Neural progenitor cell (in vitro differentiated cells): Measurements from ENCODE around the gene OR11G2. TPM values are rescaled to one million over a fixed set of nuclear protein-coding genes. Genes with fewer than 3 reads are reported as not detected.

Source experiments
- DNase-seq: peaks from one replicate; pipeline ENCODE4 v3.0.0-alpha.2; 2016; ENCODE audit warnings: low spot score
- H2AFZ ChIP-seq: fragments of 200-600 bp; sonication (generic); replicated peaks from 2 replicates; pipeline ENCODE4 v1.6.1; 2016; ENCODE audit warnings: antibody characterized with exemption
- H3F3A ChIP-seq: fragments of 200-600 bp; sonication (generic); 2 replicates; pipeline ENCODE4 v1.6.1; 2016; ENCODE audit warnings: antibody characterized with exemption, low read depth
- H3K27ac ChIP-seq: fragments of 200-600 bp; sonication (generic); 2 replicates; pipeline ENCODE4 v1.5.1; 2016; ENCODE audit warnings: mild to moderate bottlenecking
- H3K27me3 ChIP-seq: fragments of 200-600 bp; sonication (generic); 2 replicates; pipeline ENCODE4 v1.6.1; 2016; ENCODE audit warnings: mild to moderate bottlenecking, moderate library complexity
- H3K36me3 ChIP-seq: fragments of 200-600 bp; sonication (generic); 2 replicates; pipeline ENCODE4 v1.5.1; 2016
- H3K4me1 ChIP-seq: fragments of 200-600 bp; sonication (generic); 2 replicates; pipeline ENCODE4 v1.6.1; 2016; ENCODE audit warnings: mixed run types
- H3K4me2 ChIP-seq: fragments of 200-600 bp; sonication (generic); 2 replicates; pipeline ENCODE4 v1.6.1; 2016
- H3K4me3 ChIP-seq: fragments of 200-600 bp; sonication (generic); 2 replicates; pipeline ENCODE4 v1.5.1; 2016
- H3K79me2 ChIP-seq: fragments of 200-600 bp; sonication (generic); 2 replicates; pipeline ENCODE4 v1.6.1; 2016; ENCODE audit warnings: low read depth
- H3K9ac ChIP-seq: fragments of 200-600 bp; sonication (generic); 2 replicates; pipeline ENCODE4 v1.6.1; 2016
- H3K9me3 ChIP-seq: fragments of 200-600 bp; sonication (generic); 2 replicates; pipeline ENCODE4 v1.5.1; 2016; ENCODE audit warnings: low read depth
- H4K20me1 ChIP-seq: fragments of 200-600 bp; sonication (generic); 2 replicates; pipeline ENCODE4 v1.6.1; 2016; ENCODE audit warnings: low read depth
- H3K27ac Mint-ChIP-seq: 3 replicates; pipeline ENCODE4 v1.8.0; 2021; ENCODE audit warnings: mixed read lengths
- H3K27me3 Mint-ChIP-seq: 2 replicates; pipeline ENCODE4 v1.8.0; 2022; ENCODE audit warnings: low read depth, mild to moderate bottlenecking, inconsistent platforms, moderate library complexity, mixed read lengths; ENCODE audit not compliant: insufficient read depth
- H3K36me3 Mint-ChIP-seq: 3 replicates; pipeline ENCODE4 v1.8.0; 2021; ENCODE audit warnings: mixed read lengths
- H3K4me1 Mint-ChIP-seq: 3 replicates; pipeline ENCODE4 v1.8.0; 2021; ENCODE audit warnings: mixed read lengths
- H3K4me3 Mint-ChIP-seq: 3 replicates; pipeline ENCODE4 v1.8.0; 2021; ENCODE audit warnings: mild to moderate bottlenecking, moderate library complexity, mixed read lengths
- H3K9me3 Mint-ChIP-seq: 3 replicates; pipeline ENCODE4 v1.8.0; 2020; ENCODE audit warnings: mixed read lengths
- EZH2 ChIP-seq: fragments of 200-600 bp; sonication (generic); IDR thresholded peaks from 2 replicates; pipeline ENCODE4 v1.6.1; 2017; ENCODE audit warnings: antibody characterized with exemption, mild to moderate bottlenecking, moderate library complexity
- EZH2phosphoT487 ChIP-seq: fragments of 200-600 bp; sonication (generic); IDR thresholded peaks from 2 replicates; pipeline ENCODE4 v1.6.1; 2017; ENCODE audit warnings: antibody characterized with exemption
- total RNA-seq: library from RNA; depleted of rRNA; stranded (reverse); fragments of >200 nt; gene quantifications from 2 replicates; pipeline ENCODE4 v1.2.3, GENCODE V29; 2015; ENCODE audit warnings: low replicate concordance
- TF ChIP-seq, protein P1 (sequence below): fragments of 200-600 bp; sonication (generic); IDR thresholded peaks from 2 replicates; pipeline ENCODE4 v1.5.1; 2017; ENCODE audit warnings: antibody characterized with exemption, mild to moderate bottlenecking

The OR11G2 gene
- total RNA-seq, 1 donor from 2014 or later = not detected

DNA sequence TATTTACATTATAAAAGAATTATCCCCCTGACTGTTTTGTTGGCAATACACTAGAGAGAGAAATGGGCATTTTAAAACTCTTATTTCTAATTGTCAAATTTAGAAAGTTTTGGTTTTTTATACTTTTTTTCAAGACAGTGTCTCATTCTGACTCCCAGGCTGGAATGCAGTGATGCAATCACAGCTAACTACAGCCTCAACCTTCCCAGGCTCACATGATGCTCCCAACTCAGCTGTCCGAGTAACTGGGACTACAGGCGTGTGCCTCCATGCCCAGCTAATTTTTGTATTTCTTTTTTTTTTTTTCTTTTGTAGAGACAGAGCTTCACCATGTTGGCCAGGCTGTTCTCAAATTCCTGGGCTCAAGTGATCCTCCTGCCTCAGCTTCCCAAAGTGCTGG, 24.5 kb downstream of the OR11G2 start:
- H3K4me2 ChIP-seq = no peak overlapping the region
- H3F3A ChIP-seq = no peaks in the 10 kb centered on the region
- H3K36me3 ChIP-seq = no peaks in the 10 kb centered on the region
- peaks cover 27% of the 10 kb centered on the region for H3K9me3 Mint-ChIP-seq
- H3K9me3 ChIP-seq = peaks cover 25% of the 10 kb centered on the region
- H3K79me2 ChIP-seq = no peaks in the 10 kb centered on the region
- H3K36me3 Mint-ChIP-seq = no peaks in the 10 kb centered on the region
- H3K27ac Mint-ChIP-seq = no peak overlapping the region
- TF ChIP-seq EZH2phosphoT487 (no peak), EZH2 (no peak)
- TF ChIP-seq, protein P1, sequence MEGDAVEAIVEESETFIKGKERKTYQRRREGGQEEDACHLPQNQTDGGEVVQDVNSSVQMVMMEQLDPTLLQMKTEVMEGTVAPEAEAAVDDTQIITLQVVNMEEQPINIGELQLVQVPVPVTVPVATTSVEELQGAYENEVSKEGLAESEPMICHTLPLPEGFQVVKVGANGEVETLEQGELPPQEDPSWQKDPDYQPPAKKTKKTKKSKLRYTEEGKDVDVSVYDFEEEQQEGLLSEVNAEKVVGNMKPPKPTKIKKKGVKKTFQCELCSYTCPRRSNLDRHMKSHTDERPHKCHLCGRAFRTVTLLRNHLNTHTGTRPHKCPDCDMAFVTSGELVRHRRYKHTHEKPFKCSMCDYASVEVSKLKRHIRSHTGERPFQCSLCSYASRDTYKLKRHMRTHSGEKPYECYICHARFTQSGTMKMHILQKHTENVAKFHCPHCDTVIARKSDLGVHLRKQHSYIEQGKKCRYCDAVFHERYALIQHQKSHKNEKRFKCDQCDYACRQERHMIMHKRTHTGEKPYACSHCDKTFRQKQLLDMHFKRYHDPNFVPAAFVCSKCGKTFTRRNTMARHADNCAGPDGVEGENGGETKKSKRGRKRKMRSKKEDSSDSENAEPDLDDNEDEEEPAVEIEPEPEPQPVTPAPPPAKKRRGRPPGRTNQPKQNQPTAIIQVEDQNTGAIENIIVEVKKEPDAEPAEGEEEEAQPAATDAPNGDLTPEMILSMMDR = no peak
- no peaks in the 10 kb centered on the region for H4K20me1 ChIP-seq
- no peak for DNase-seq
- H3K27me3 Mint-ChIP-seq = no peaks in the 10 kb centered on the region
- H3K4me3 ChIP-seq = no peak overlapping the region
- no peaks in the 10 kb centered on the region for H3K4me1 Mint-ChIP-seq
- H2AFZ ChIP-seq = no peak overlapping the region
- H3K27me3 ChIP-seq = no peaks in the 10 kb centered on the region
- H3K4me1 ChIP-seq = no peaks in the 10 kb centered on the region
- no peak overlapping the region for H3K27ac ChIP-seq
- H3K4me3 Mint-ChIP-seq = no peak overlapping the region
- H3K9ac ChIP-seq = no peak overlapping the region

DNA sequence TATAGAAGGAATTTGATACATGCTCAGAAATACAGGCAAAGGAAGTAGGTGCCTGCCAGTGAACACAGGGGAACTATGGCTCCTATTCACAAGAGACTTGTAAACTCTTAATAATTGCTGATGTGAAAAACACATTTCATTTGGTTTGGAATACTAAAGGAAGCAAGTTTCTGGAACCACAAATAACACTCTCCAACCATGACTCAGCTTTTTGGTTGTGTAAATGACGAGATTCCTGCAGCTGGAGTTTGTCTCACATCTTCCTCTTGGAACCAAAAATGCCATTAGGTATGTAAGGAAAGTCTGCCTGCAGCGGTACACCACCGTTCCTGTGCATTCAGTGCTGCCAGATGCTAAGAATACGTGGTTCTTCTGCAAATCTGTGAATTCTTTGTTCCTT, 28.3 kb downstream of the OR11G2 start:
- no peaks in the 10 kb centered on the region for H3K27me3 Mint-ChIP-seq
- no peaks in the 10 kb centered on the region for H4K20me1 ChIP-seq
- no peak overlapping the region for H3K9ac ChIP-seq

DNA sequence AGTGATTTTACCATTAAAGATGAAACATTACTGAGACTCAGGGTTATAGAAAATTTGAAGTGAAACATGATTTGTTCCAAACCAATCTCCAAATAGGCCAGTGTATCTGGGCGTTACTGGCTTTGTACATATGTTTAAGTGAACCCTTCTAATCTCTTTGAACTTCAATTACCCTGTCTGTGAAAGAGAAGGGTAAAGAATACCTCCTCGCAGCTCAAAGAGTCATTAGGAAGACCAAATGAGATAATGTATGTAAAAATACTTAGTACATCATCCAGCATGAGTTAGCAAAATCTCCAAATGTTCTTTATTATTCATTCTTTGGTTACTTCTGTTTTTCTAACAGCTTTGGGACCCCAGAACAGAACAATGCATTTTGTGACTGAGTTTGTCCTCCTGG, 32.7 kb downstream of the OR11G2 start, which contains the start of gene OR11H6:
TSS of gene OR11H6 (plus strand) at position 301 of the 400 bp plus-strand sequence. CDS start at position 301, 0 bp downstream.
- Mint-ChIP-seq H3K36me3 (no peaks in the 10 kb centered on the region), H3K27ac (no peak within 1 kb of the TSS), H3K9me3 (peaks cover 12% of the 10 kb centered on the region), H3K27me3 (peaks cover 5% of the 10 kb centered on the region), H3K4me3 (no peak within 1 kb of the TSS), H3K4me1 (no peaks in the 10 kb centered on the region)
- no peak within 1 kb of the TSS for H2AFZ ChIP-seq
- no peaks in the 10 kb centered on the region for H3K27me3 ChIP-seq
- no peaks in the 10 kb centered on the region for H3F3A ChIP-seq
- no peak within 1 kb of the TSS for H3K9ac ChIP-seq
- H4K20me1 ChIP-seq = no peaks in the 10 kb centered on the region
- H3K9me3 ChIP-seq = peaks cover 39% of the 10 kb centered on the region
- TF ChIP-seq EZH2 (no peak), EZH2phosphoT487 (no peak)
- TF ChIP-seq, protein P1 = no peak
- no peak within 1 kb of the TSS for H3K4me3 ChIP-seq
- H3K36me3 ChIP-seq = peaks cover 5% of the 10 kb centered on the region
- DNase-seq = no peak
- H3K4me1 ChIP-seq = no peaks in the 10 kb centered on the region
- H3K79me2 ChIP-seq = no peaks in the 10 kb centered on the region
- H3K4me2 ChIP-seq = no peak within 1 kb of the TSS
- no peak within 1 kb of the TSS for H3K27ac ChIP-seq

More for the DNA sequence above, 28.3 kb downstream of the OR11G2 start:
- Histone ChIP-seq H3K4me2 (no peak overlapping the region), H3F3A (no peaks in the 10 kb centered on the region), H3K36me3 (peaks cover 5% of the 10 kb centered on the region), H3K27ac (no peak overlapping the region), H3K9me3 (peaks cover 24% of the 10 kb centered on the region), H3K79me2 (no peaks in the 10 kb centered on the region), H3K4me1 (no peaks in the 10 kb centered on the region), H3K27me3 (no peaks in the 10 kb centered on the region), H2AFZ (no peak overlapping the region), H3K4me3 (no peak overlapping the region)
- Mint-ChIP-seq H3K27ac (no peak overlapping the region), H3K4me1 (no peaks in the 10 kb centered on the region), H3K9me3 (peaks cover 19% of the 10 kb centered on the region), H3K36me3 (no peaks in the 10 kb centered on the region), H3K4me3 (no peak overlapping the region)
- TF ChIP-seq EZH2 (no peak), EZH2phosphoT487 (no peak)
- TF ChIP-seq, protein P1 = no peak
- no peak for DNase-seq
